HG03280 (cell line): Measurements from ENCODE around the gene SLC35F3.
"Not testable (repeated sequence)": the region's sequence is repeated elsewhere in the genome, so short reads cannot be mapped to it uniquely, and the experiment has no call there.

Experiments
- ATAC-seq: cut with Tn5 transposase; IDR thresholded peaks from one replicate; pipeline ENCODE4 v1.9.1; 2021; ENCODE audit warnings: mild to moderate bottlenecking, moderate library complexity; ENCODE audit not compliant: unreplicated experiment

Gene SLC35F3

DNA sequence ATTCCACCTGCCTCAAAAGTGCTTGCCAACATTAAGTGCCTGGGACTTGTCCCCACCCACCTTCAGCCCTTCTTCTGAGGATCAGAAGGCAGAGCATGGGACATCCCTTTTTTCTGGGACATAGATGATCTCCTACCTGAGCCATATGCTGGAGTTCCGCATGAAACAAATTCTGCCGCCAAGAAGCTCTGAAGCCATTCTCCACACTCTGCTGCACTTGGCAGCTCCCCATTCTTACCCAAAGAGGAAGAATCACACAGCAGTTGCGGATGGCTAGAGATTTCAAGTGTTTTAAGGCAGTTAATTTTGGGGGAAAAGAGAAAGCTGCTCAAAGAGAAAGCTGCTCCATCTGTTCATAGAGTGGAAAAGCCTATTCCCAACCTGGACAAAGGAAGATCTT is 271.5 kb downstream of the SLC35F3 start:
- ATAC-seq: no peak

DNA sequence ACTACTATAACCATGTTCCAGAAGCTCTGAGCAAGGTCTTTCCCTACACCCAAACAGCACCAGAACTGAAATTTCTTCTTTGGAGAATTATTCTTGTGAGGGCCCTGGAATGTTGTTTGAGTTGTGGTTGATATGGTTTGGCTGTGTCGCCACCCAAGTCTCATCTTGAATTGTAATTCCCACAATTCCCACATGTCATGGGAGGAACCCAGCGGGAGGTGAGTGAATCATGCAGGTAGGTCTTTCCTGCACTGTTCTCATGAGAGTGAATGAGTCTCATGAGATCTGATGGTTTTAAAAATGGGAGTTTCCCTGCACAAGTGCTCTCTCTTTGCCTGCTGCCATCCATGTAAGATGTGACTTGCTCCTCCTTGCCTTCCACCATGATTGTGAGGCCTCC is 272.4 kb downstream of the SLC35F3 start:
- not testable (repeated sequence) for ATAC-seq

DNA sequence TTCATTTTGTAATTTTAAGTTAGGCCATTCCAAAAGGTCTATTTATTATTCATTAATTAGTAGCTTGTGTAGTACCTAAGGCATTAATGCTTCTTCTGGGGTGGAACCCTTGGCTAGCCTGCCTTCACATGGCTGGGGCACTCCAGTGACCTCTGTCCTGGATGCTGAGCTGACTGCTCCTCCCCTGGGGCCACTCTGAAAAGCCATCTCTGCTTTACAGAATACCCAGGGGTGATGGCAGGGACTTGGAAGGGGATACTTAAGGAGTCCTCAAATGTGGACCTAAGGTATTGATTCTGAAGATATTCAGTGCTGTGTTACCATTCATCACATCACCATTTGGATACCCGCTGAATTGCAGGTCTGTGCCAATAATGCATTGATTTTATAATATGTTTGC is 281.0 kb downstream of the SLC35F3 start:
- ATAC-seq: no peak

DNA sequence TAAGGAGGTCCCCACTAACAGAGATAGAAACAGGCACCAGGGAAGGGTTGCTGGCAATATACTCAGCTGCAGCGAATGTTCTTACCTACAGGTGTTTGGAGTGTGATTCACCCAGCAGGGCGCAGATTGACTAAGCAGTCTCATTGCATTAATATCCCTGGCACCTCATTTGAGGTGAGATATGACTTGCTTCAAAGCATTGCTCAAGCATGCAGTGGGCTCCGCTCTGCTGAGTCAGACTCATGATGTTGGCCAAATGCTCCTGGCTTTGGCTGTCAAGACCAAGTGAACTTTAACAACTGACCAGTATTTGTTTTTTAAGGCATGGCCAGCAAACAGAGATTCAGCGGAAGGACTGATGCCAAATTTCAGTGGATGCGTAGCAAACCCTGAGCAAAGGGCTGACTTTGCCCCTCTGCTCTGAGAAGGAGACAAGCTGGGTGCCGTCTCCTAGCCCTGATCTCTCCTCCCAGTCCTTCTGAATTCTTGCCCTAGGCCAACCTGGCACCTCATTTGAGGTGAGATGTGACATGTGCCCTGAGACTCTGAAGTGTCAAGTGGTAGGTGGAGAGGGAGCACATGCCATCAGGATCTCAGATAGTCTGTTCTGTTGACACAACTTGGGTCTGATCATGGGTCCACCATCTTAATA is 281.7 kb downstream of the SLC35F3 start:
- ATAC-seq: no peak

DNA sequence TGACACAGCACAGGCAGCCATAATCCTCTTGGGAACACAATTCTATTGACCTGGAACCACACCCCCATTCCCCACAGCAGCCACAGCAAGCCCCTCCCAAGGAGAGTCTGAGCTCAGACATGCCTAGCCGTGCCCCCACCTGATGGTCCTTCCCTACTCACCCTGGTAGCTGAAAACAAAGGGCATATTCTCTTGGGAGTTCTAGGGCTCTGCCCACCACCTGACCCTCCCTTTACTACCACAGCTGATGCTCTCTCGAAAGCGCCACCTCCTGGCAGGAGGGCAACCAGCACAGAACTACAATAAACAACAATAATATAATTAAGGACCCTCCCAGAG is 283.9 kb downstream of the SLC35F3 start:
- no peak for ATAC-seq

DNA sequence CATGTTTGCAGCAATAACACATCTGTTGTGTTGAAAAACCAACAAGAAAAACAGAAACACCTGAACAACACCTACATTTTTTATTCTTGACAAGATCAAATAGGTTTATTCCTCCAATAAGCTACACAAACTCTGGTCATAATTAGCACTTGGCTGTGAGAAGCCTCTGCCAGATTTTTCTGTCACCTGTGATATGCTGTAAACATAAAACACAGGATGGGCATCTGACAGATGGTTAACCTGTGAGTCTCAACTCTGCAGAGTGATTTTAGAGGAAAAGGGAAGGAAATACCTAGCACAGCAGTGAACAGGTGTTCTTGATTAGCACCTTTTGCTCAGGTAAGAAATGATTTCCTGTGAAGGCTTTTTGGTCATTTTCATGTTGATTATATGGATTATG is 293.4 kb downstream of the SLC35F3 start:
- no peak for ATAC-seq

DNA sequence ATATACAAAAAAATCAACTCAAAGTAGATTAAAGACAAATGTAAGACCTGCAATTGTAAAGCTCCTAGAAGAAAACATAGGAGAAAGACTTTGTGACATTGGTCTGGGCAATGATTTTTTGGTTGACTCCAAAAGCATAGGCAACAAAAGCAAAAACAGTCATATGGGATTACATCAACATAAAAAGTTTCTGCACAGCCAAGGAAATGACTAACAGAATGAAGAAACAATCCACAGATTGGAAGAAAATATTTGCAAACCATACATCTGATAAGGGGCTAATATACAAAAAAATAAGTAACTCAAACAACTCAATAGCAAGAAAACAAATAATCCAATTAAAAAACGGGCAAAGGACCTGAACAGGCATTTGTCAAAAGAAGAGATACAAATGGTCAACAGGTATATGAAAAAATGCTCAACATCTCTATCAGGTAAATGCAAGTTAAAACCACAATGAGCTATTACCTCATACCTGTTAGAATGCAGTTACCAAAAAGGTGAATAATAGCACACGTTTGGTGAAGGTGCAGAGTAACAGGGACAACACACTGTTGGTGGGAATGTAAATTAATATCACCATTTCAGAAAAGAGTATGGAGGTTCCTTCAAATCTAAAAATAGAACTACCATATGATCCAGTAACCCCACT is 295.1 kb downstream of the SLC35F3 start:
- ATAC-seq: no peak

DNA sequence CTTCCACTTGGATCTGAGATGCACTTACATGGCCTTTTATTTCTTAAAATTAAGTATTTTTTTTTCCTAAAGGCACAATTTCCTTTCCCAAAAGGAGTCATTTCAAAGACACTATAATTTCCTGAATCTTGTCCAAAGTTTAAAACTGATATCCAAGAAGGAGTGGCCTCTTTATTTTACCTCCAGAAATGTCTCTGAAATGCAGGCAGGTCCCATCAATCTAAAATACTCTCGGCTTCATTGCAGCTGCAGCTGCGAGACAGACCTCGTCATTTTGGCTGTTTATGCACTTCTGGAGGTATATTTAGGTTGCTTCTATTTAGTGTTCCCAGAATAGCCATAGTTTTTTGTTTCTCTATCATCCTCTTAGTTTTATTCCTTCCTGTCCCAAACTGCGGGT is 296.1 kb downstream of the SLC35F3 start:
- ATAC-seq: no peak

DNA sequence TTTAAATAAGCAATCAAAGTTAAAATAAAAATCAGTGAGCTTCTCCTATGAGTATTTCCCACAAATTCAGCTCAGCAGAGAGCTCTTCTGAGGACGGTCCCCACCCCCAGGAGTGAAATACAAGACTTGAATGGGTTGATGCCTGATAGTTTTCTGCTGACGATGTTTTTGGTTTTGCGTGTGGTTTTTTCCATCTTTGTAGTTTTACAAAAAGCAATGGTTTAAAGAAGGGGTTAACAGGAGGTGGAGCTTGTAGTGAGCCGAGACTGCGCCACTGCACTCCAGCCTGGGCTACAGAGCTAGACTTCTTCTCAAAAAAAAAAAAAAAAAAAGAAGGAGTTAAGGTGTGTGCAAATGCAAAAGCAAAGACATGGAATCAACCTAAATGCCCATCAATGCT is 297.1 kb downstream of the SLC35F3 start:
- no peak for ATAC-seq

DNA sequence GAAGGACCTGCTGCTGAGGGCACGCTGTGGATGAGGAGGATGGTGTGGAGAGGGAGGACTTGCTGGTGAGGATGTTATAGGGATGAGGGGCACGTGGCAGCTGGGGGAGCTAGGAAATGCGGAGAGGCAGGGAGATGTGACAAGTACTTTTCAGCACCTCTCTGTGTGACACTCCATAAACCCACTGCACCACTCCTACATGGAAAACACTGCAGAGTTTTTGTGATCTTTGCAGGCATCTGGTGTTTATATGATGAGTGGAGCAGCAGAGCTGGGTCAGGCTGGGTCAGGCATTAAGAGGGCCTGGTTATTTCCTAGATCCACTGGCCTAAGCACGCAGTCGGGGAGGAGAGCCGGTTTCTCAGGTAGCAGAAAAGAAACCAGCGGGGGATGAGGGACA is 301.5 kb downstream of the SLC35F3 start:
- ATAC-seq: no peak

DNA sequence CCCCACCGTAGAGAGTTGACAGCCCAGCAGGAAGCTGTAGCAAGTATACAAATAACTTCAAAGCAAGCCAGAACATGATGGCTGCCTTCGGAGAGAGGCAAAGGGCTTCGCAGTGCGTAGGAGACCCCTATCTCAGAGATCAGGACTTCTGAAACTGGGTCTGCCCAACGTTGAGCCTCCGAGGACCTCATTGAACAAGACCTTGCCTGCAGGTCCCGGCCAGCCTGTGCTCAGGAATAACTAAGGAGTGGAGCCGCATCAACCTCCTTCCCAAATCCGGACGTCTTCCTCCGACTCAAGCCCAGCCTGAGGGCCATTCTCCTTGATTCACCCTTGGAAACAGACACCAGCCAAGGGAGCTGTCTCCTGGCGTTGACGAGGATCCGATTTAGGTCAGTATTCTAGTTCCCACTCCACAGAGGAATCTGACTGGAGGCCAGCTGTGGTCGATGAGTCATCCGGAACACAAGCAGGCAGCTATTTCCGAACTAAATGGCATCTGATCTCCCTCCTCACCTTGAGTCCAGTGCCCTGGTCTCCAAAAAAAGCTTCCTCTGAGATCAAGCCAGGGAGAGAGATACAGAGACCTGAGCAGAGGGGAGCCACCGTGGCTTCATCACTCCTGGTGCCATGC is 302.3 kb downstream of the SLC35F3 start:
- ATAC-seq: no peak

DNA sequence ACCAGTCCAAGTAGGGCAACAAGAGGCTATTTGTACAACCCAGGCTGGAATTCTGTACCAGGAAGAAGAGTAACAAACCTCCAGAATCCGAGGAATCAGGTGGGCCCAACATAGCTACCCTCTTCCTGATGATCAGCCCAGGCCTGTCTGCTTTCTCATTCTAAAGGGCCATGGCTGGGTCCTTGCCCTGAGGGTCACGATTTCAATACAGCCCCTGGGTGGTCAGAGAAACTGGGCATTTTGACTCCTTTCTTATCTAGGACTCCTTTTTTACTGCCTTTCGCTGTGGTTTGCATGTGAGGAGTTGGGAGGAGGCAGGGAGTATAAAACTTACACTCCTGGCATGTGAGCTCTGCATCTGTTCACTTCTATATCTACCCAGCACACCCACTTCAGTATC is 303.9 kb downstream of the SLC35F3 start:
- no peak for ATAC-seq

DNA sequence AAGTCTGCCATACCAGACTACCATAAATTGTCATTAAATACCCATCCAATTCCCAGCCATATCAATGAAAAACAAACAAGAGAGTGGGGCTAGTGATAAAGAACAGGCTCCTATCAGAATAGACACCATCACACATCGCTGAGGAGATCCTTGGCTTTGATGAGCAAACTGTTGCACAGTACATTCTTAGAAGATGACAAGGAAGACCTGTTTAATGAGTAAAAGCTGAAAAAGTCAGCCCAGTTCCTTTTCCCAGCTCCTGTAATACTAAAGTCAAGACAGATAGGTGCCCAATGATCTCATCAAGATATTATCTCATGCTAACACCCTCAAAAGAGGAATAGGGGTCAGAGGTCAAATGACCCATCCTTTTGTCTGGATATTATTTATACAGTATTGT is 304.3 kb downstream of the SLC35F3 start:
- no peak for ATAC-seq

DNA sequence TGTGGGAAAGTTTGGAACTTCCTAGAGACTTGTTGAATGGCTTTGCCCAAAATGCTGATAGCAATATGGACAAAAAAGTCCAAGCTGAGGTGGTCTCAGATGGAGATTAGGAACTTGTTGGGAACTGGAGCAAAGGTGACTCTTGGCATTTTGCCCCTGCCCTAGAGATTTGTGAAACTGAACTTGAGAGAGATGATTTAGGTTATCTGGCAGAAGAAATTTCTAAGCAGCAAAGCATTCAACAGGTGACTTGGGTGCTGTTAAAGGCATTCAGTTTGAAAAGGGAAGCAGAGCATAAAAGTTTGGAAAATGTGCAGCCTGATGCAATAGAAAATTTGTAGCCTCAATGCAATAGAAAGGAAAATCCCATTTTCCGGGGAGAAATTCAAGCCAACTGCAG is 306.0 kb downstream of the SLC35F3 start:
- ATAC-seq: not testable (repeated sequence)

DNA sequence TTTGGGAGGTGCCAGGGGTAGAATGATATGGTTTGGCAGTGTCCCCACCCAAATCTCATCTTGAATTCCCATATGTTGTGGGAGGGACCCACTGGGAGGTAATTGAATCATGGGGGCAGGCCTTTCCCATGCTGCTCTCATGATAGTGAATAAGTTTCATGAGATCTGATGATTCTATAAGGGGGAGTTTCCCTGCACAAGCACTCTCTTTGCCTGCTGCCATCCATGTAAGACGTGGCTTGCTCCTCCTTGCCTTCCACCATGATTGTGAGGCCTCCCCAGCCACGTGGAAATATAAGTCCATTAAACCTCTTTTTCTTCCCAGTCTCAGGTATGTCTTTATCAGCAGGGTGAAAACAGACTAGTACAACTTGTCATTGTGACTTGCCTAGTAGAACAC is 307.4 kb downstream of the SLC35F3 start:
- not testable (repeated sequence) for ATAC-seq

DNA sequence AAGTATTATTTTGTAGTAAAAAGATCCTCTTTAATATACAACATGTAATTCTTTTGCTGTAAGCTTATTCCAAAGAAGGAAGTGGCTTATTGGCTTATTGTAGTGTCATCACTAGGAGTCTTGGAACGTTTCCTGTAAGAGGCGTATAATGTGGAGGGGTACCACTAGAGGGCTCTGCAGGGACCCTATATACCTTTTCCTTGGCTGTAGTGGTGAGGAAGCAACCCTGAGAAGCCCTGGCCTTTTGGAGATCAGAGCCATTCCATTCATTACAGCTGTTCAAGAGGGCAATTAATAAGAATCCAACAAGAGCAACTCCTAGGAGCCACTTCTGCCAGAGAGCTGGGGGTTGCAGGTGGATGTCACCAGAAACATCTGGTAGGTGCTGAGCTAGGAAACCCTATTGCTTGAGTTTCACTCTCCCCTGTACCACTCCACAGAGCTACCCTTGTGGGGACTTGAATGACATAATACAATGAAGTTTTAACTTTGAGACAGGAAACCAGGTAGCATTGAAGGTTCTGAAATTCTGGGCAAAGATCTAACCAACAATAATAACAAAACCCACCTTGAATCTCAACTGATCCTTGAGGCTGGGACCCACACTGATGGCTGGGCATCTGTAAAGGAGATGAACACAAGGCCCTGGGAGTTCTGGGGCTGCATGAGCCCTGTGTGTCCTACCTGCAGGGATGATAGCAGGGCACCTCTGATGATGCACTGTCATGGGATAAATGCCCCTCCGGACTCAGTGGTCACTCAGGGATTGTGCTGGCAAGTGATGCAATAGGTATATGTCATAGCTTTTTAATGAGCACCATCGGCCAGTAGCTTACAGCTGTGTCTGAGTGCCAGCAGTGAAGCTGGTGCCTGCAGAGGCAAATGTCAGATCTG is 308.5 kb downstream of the SLC35F3 start:
- peak; percentile 56 for ATAC-seq

DNA sequence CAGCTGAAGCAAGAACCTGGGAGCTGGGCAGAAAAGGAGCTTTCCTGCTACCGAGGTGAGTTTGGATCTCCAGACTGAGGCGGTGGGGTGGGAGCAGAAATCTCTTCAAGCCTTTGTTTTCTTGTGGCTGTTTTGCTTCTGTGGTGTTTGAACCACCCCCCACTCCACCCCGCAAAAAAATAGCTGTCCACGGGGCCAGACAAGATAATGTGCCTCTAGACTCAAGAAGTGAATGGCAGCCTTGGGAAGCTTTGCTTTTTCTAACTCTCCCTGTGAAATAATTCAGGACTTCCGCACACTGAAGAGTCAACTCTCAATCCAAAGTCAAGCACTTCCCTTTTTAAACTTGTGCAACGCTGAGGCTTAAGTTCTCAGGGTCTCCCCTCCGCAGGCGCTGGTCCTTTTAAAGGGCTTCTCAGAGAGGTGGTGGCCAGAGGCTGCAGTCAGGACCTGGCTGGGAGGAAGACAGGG is 309.2 kb downstream of the SLC35F3 start:
- no peak for ATAC-seq

DNA sequence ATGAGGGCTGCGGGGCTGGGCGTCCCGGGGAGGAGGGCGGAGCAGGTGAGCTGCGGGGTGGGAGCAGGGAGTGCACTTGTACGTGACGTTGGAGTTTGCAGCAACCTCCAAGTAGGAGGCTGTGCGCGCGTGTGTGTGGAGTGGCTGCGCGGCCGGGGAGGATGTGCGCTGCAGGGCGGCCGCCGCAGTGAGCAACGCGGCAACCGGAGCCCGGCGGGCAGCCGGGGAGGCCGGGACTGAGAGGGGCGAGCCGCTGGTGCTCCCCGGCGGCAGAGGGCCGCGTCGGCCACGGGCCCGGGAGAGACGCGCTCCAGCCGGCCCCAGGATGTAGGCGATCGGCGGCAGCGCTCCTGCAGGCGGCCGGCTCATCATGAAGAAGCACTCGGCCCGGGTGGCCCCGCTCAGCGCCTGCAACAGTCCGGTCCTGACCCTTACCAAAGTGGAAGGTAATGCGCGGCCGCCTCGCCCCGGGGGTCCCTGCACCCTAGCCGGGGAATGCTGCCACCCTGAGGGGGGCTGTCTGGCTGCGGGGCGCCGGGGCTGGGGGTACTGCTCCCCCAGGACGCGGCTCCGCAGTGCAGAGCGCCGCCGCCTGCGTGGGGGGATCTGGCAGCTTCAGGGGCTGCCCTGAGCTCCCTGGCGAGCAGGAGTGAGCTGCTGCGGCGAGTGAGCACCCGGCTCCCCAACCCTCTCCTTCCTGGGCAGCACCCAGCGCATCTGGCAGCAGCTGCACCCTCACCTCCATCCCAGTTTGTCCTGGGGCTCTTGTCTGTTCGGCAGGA is 309.8 kb downstream of the SLC35F3 start:
- no peak for ATAC-seq

DNA sequence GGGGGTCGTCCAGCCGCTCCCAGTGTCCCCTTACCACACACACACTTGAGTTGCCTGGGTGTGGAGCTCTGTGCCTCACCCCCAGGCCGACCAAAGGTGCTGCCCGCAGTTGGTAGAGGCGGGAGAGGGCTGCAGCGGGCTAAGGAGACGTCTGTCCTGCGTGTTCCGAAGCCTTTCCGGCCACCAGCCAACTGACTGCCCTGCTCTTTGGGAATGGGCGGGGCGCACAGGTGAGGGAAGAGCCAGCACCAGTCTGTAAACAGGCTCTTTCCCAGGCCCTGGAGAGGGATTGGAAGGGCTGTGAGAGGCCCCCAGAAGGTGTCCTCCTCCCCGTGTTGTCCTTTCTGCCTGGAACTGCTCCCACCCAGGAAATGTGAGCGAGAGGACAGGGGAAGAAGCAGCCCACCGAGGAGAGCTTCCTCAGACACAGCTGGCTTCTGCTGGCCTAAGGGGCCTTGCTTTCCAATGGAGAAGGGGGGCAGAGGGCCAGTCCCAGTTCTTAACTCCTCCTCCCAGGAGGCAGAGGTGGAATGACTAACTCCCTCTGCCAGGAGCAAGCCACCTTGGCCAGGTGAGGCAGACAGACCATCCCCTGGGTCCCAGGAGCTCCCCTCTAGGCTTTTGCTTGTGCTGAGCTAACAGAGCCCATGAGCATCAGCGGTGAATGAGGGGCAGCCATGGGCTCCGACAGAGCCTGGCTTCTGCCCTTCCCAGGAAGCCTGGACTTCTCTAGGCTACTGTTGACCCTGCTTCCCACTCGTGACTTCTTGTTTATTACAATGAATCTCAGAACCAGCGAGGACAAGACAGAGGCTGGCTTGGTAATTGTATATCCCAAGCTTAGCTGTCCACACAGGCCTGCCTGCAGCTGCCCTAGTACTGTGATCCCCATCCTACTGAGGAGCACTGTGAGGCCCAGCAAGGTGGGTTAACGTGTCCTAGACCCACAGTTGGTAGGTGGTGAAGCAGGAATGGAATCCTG is 310.7 kb downstream of the SLC35F3 start:
- ATAC-seq: no peak
